K562 (cell line): ENCODE measurements around the gene FGF1. TPM values are rescaled to one million over a fixed set of nuclear protein-coding genes. Genes with fewer than 3 reads are reported as not detected.

ENCODE experiments used
- ATAC-seq: fragments of 200-7000 bp; cut with Tn5 transposase; 3 replicates; pipeline ENCODE4 v1.9.1; 2020; ENCODE audit warnings: moderate library complexity
- BruUV-seq: library from RNA; stranded (reverse); fragments of 400-500 nt; replicated peaks from 2 replicates; lab custom pipeline; 2021; lab: Mats Ljungman, UMichigan
- CTCF ChIA-PET: fragments of 300-600 bp; formaldehyde crosslinking; extraction: SDS; loops from one replicate; lab custom pipeline; 2021; ENCODE audit warnings: low intra/inter-chr PET ratio; lab: Yijun Ruan, JAX
- POLR2A ChIA-PET: fragments of 300-600, 350-650 bp; sonication (Branson Sonifier 250); formaldehyde crosslinking; extraction: SDS; loops from one replicate; lab custom pipeline; 2021; ENCODE audit warnings: antibody characterized with exemption, inconsistent platforms; lab: Yijun Ruan, JAX
- DNase-seq, 4 experiments: peaks; one replicate each; pipeline versions ENCODE4 v3.0.0 to v3.0.0-alpha.2; 2011 to 2018; ENCODE audit warnings: low spot score in 3 of 4, mixed read lengths in 3 of 4; ENCODE audit errors: extremely low read depth in 1 of 4
- FAIRE-seq: peaks from 2 replicates; lab custom pipeline; 2011; peaks lifted over from hg19 to GRCh38; lab: Jason Lieb, UNC
- H2AFZ ChIP-seq: 2 replicates; pipeline ENCODE4 v1.6.0; 2011; ENCODE audit warnings: low read depth, low read length, control low read depth, inconsistent platforms
- H3K27ac ChIP-seq: fragments of 200-600 bp; 3 replicates; pipeline ENCODE4 v1.8.0; 2011; ENCODE audit warnings: low read depth, mild to moderate bottlenecking, control low read depth, inconsistent platforms, low read length, moderate library complexity, mixed read lengths; ENCODE audit errors: extremely low read depth
- H3K27me3 ChIP-seq, 2 experiments: fragments of 300-600 bp in 1 of 2; 2 replicates in 1 of 2; 3 replicates in 1 of 2; pipeline versions ENCODE4 v1.6.0 to v1.8.0; 2011; ENCODE audit warnings: inconsistent platforms in 2 of 2, low read length in 2 of 2, mild to moderate bottlenecking in 1 of 2, mixed read lengths in 1 of 2, moderate library complexity in 1 of 2; ENCODE audit not compliant: control insufficient read depth in 2 of 2, insufficient read depth in 2 of 2
- H3K36me3 ChIP-seq: fragments of 300-600 bp; 3 replicates; pipeline ENCODE4 v1.8.0; 2011; ENCODE audit warnings: mild to moderate bottlenecking, low read length, inconsistent platforms; ENCODE audit not compliant: control insufficient read depth, insufficient read depth
- H3K4me1 ChIP-seq, 2 experiments: fragments of 200-600 bp in 1 of 2; replicated peaks in 1 of 2; 2 replicates in 1 of 2; 3 replicates in 1 of 2; pipeline versions ENCODE4 v1.5.1 to v1.8.0; 2011; ENCODE audit warnings: inconsistent platforms in 2 of 2, low read length in 2 of 2, mild to moderate bottlenecking in 1 of 2, mixed read lengths in 1 of 2, moderate library complexity in 1 of 2; ENCODE audit not compliant: control insufficient read depth in 2 of 2, insufficient read depth in 2 of 2
- H3K4me2 ChIP-seq: 2 replicates; pipeline ENCODE4 v1.6.1; 2011; ENCODE audit warnings: low read length, control low read depth, inconsistent platforms, mixed read lengths; ENCODE audit not compliant: insufficient read depth
- H3K4me3 ChIP-seq: fragments of 200-600 bp; sonication (generic), shearing (Covaris generic); 2 replicates; pipeline ENCODE4 v1.5.1; 2016; ENCODE audit warnings: control low read depth, inconsistent platforms
- H3K79me2 ChIP-seq: fragments of 200-600 bp; 3 replicates; pipeline ENCODE4 v1.8.0; 2011; ENCODE audit warnings: low read length, inconsistent platforms; ENCODE audit not compliant: control insufficient read depth, insufficient read depth
- H3K9ac ChIP-seq, 2 experiments: 2 replicates each; pipeline versions ENCODE4 v1.6.0 to v1.6.1; 2011; ENCODE audit warnings: low read depth in 2 of 2, low read length in 2 of 2, control low read depth in 1 of 2, inconsistent platforms in 1 of 2, mild to moderate bottlenecking in 1 of 2, mixed read lengths in 1 of 2; ENCODE audit not compliant: insufficient read depth in 1 of 2
- H3K9me1 ChIP-seq: one replicate; pipeline ENCODE4 v1.6.0; 2011; ENCODE audit warnings: inconsistent platforms, mild to moderate bottlenecking, low read length, moderate library complexity; ENCODE audit not compliant: control insufficient read depth, insufficient read depth
- H3K9me3 ChIP-seq: replicated peaks from 2 replicates; pipeline ENCODE4 v1.5.1; 2011; ENCODE audit warnings: low read depth, low read length, inconsistent platforms; ENCODE audit not compliant: control insufficient read depth, insufficient read depth
- H4K20me1 ChIP-seq: replicated peaks from 2 replicates; pipeline ENCODE4 v1.6.1; 2011; ENCODE audit warnings: low read length, inconsistent platforms, mixed read lengths; ENCODE audit not compliant: control insufficient read depth, insufficient read depth
- CEBPB ChIP-seq: fragments of 450-650 bp; IDR thresholded peaks from 2 replicates; pipeline ENCODE4 v1.6.1; 2016; ENCODE audit warnings: missing genetic modification characterization, missing compliant biosample characterization
- CEBPG ChIP-seq, 3 experiments: fragments of 200-800 bp in 1 of 3; sonication (Bioruptor generic) in 1 of 3; sonication (generic) in 1 of 3; formaldehyde crosslinking in 1 of 3; IDR thresholded peaks in 2 of 3; conservative IDR thresholded peaks in 1 of 3; 2 replicates each; pipeline versions ENCODE4 v1.6.1 to v1.8.0; 2016 to 2022; ENCODE audit warnings: missing compliant biosample characterization in 2 of 3, missing genetic modification characterization in 2 of 3, mild to moderate bottlenecking in 1 of 3, missing genetic modification reagents in 1 of 3
- CHCHD3 ChIP-seq: fragments of 250-450 bp; sonication (Bioruptor Pico); IDR thresholded peaks from 2 replicates; pipeline ENCODE4 v2.1.2; 2022; ENCODE audit warnings: mild to moderate bottlenecking
- CTBP1 ChIP-seq: fragments of 450-650 bp; IDR thresholded peaks from 2 replicates; pipeline ENCODE4 v1.6.1; 2016; ENCODE audit warnings: borderline replicate concordance
- TAF9B ChIP-seq: fragments of 450-650 bp; IDR thresholded peaks from 2 replicates; pipeline ENCODE4 v1.6.1; 2018; ENCODE audit warnings: mild to moderate bottlenecking; ENCODE audit not compliant: partially characterized antibody
- ZBTB17 ChIP-seq: fragments of 450-650 bp; formaldehyde crosslinking; IDR thresholded peaks from 2 replicates; pipeline ENCODE4 v1.4.0; 2020; ENCODE audit warnings: mild to moderate bottlenecking
- ZNF639 ChIP-seq, 2 experiments: fragments of 200-800 bp in 1 of 2; sonication (Bioruptor generic) in 1 of 2; sonication (generic) in 1 of 2; formaldehyde crosslinking in 1 of 2; IDR thresholded peaks in 1 of 2; conservative IDR thresholded peaks in 1 of 2; 2 replicates each; pipeline versions ENCODE4 v1.5.0 to v1.6.1; 2016 to 2020; ENCODE audit warnings: missing compliant biosample characterization in 1 of 2, missing genetic modification characterization in 1 of 2, missing genetic modification reagents in 1 of 2
- WGBS: fragments of 100-300 bp; shearing (Covaris generic); methylation state at CpG from one replicate; pipeline ENCODE4 v1.1.6; 2016; ENCODE audit warnings: low coverage, mixed read lengths; ENCODE audit not compliant: insufficient coverage; ENCODE audit errors: missing lambda C conversion rate; 5-methylcytosine and 5-hydroxymethylcytosine counted together
- in situ Hi-C: fragments of 300-500 bp; cut with MboI; formaldehyde crosslinking; loops from 4 replicates; pipeline ENCODE4 v1.15.0; 2018; ENCODE audit warnings: inconsistent platforms, mixed read lengths
- intact Hi-C: fragments of 100-400 bp; cut with micrococcal nuclease; formaldehyde crosslinking; loops from 2 replicates; pipeline ENCODE4 v1.14.2; 2022
- polyA plus RNA-seq, 8 experiments: library from polyadenylated mRNA; depleted of rRNA in 4 of 8; stranded (reverse) in 5 of 8; unstranded in 3 of 8; fragments of >200 nt; fragmentation: Nextera tagmentation in 2 of 8; fragmentation: Illumina TruSeq in 1 of 8; extraction: Ambion mirVana in 2 of 8; extraction: Trizol in 1 of 8; gene quantifications; 2 replicates each; pipeline versions ENCODE4 v1.2.1 to v1.2.3, GENCODE V29; 2011 to 2014; ENCODE audit warnings: inconsistent platforms in 1 of 8, missing spikeins in 1 of 8
- total RNA-seq, 7 experiments: library from RNA; depleted of rRNA in 6 of 7; stranded (reverse); fragments of >200 nt in 6 of 7; fragmentation: Illumina TruSeq in 2 of 7; extraction: Trizol in 2 of 7; gene quantifications; 2 replicates each; pipeline versions ENCODE4 v1.2.1 to v1.2.3, GENCODE V29; 2011 to 2021; ENCODE audit warnings: low replicate concordance in 1 of 7

FGF1 gene
- total and polyA plus RNA-seq, 9 of the 15 experiments (the other 6 are each of a cell fraction or from before 2014, with no cell fraction given), result not detected

- DNase-seq (no peak), ATAC-seq (no peak), FAIRE-seq (no peak)
- no peaks in the 10 kb centered on the region for H3K9me3 ChIP-seq
- no peak overlapping the region for H2AFZ ChIP-seq
- no peak overlapping the region for H3K9ac ChIP-seq
- intact Hi-C loops, result no loop called here
- in situ Hi-C loops, result no loop called here
- H3K4me1 ChIP-seq, result no peaks in the 10 kb centered on the region
- peak; percentile 64; the same call in 1 of the 2 replicates for TF ChIP-seq ZBTB17 (CRISPR knock-in tag)
- TF ChIP-seq CTBP1, result no peak
- WGBS, result 4% methylated on average over 5 of the region's 5 CpGs
- no peaks in the 10 kb centered on the region for H3K36me3 ChIP-seq
- no peak overlapping the region for H3K4me3 ChIP-seq
- H3K79me2 ChIP-seq, result no peaks in the 10 kb centered on the region
- H3K27ac ChIP-seq, result no peak overlapping the region
- no peaks in the 10 kb centered on the region for H4K20me1 ChIP-seq
- H3K27me3 ChIP-seq, result peaks cover 14 to 15% of the 10 kb centered on the region in 2 experiments; a peak in 4 of 5 replicates
- BruUV-seq, result no TSS peak
- ChIA-PET CTCF (no interaction called here), POLR2A (no interaction called here)
- no peak overlapping the region for H3K4me2 ChIP-seq
- H3K9me1 ChIP-seq, result no peaks in the 10 kb centered on the region
Observed at GRCh38 chr5:142571371-142571770, 114.5 kb downstream of the FGF1 start.

GRCh38 chr5:142569905-142570304 is 116.0 kb downstream of the FGF1 start:
- H3K36me3 ChIP-seq, result no peaks in the 10 kb centered on the region
- H3K4me3 ChIP-seq, result no peak overlapping the region
- no peaks in the 10 kb centered on the region for H3K4me1 ChIP-seq
- under 1% methylated on average over 6 of the region's 6 CpGs for WGBS
- FAIRE-seq (no peak), DNase-seq (no peak), ATAC-seq (no peak)
- TF ChIP-seq CEBPB, result peak; percentile 79; the same call in 1 of the 2 replicates
- TF ChIP-seq ZNF639 (CRISPR knock-in tag; conservative IDR thresholded peaks at IDR 0.05 in 1 of 2, IDR thresholded peaks at IDR 0.05 in 1 of 2), result no peak
- no peak for TF ChIP-seq CHCHD3 (CRISPR knock-in tag)
- no peak for TF ChIP-seq TAF9B
- no peak for TF ChIP-seq CEBPG (CRISPR knock-in tag; IDR thresholded peaks at IDR 0.05)
- peak; percentile 67 to 87 for TF ChIP-seq CEBPG (tag; conservative IDR thresholded peaks at IDR 0.05 in 1 of 2, IDR thresholded peaks at IDR 0.05 in 1 of 2)
- H3K27me3 ChIP-seq, result peaks cover 22 to 29% of the 10 kb centered on the region in 2 experiments; a peak in 4 of 5 replicates
- no peaks in the 10 kb centered on the region for H3K9me3 ChIP-seq
- no peak overlapping the region for H3K9ac ChIP-seq
- no peaks in the 10 kb centered on the region for H3K79me2 ChIP-seq
- no peak overlapping the region for H2AFZ ChIP-seq
- ChIA-PET POLR2A (interaction anchor here (0.9 kb wide), 1 partner anchor 245 kb away, joined by 3 read pairs; the partner anchor contains the start of gene SPRY4), CTCF (no interaction called here)
- BruUV-seq, result no TSS peak
- H4K20me1 ChIP-seq, result no peaks in the 10 kb centered on the region
- H3K4me2 ChIP-seq, result no peak overlapping the region
- intact Hi-C loops (no loop called here), in situ Hi-C loops (no loop called here)
- H3K9me1 ChIP-seq, result no peaks in the 10 kb centered on the region
- H3K27ac ChIP-seq, result no peak overlapping the region
